GM18868 (cell line): ENCODE data around the gene CASTOR2.
"Not testable (repeated sequence)": the region's sequence is repeated elsewhere in the genome, so short reads cannot be mapped to it uniquely, and the experiment has no call there.

Source experiments
- ATAC-seq: cut with Tn5 transposase; IDR thresholded peaks from one replicate; pipeline ENCODE4 v1.9.1; 2021; ENCODE audit warnings: mild to moderate bottlenecking, moderate library complexity; ENCODE audit not compliant: unreplicated experiment

The CASTOR2 gene

GRCh38 chr7:74994869-74995543 is 30.5 kb downstream of the CASTOR2 start:
- not testable (repeated sequence) for ATAC-seq

- ATAC-seq: not testable (repeated sequence)
These were observed 31.9 kb downstream of the CASTOR2 start for GRCh38 chr7:74996361-74996760.

GRCh38 chr7:74997811-74998210 is 33.3 kb downstream of the CASTOR2 start:
- not testable (repeated sequence) for ATAC-seq

GRCh38 chr7:75001356-75001755 is 36.9 kb downstream of the CASTOR2 start:
- ATAC-seq: not testable (repeated sequence)

GRCh38 chr7:75010036-75010435 is 45.5 kb downstream of the CASTOR2 start:
- no peak for ATAC-seq

- ATAC-seq: no peak
These were observed 53.3 kb downstream of the CASTOR2 start for GRCh38 chr7:75017832-75018231.

GRCh38 chr7:75018570-75019364 is 54.3 kb downstream of the CASTOR2 start:
- no peak for ATAC-seq

- no peak for ATAC-seq
These were observed 55.3 kb downstream of the CASTOR2 start for GRCh38 chr7:75019800-75020199.

- no peak for ATAC-seq
These were observed 60.4 kb downstream of the CASTOR2 start for GRCh38 chr7:75024922-75025321.

- no peak for ATAC-seq
These were observed 63.8 kb downstream of the CASTOR2 start for GRCh38 chr7:75028299-75028698.

GRCh38 chr7:75033064-75033463 is 68.6 kb downstream of the CASTOR2 start:
- no peak for ATAC-seq

- ATAC-seq: no peak
These were observed 69.3 kb downstream of the CASTOR2 start for GRCh38 chr7:75033826-75034225.

- no peak for ATAC-seq
These were observed 74.0 kb downstream of the CASTOR2 start for GRCh38 chr7:75038508-75038907.

GRCh38 chr7:75039166-75039565 is 74.7 kb downstream of the CASTOR2 start:
- no peak for ATAC-seq

GRCh38 chr7:75039709-75040108 is 75.2 kb downstream of the CASTOR2 start:
- no peak for ATAC-seq

- ATAC-seq: no peak
These were observed 76.0 kb downstream of the CASTOR2 start for GRCh38 chr7:75040512-75040911.

GRCh38 chr7:75042286-75042685 is 77.8 kb downstream of the CASTOR2 start:
- no peak for ATAC-seq

GRCh38 chr7:75042831-75043703 is 78.6 kb downstream of the CASTOR2 start:
- no peak for ATAC-seq

GRCh38 chr7:75045881-75046280 is 81.4 kb downstream of the CASTOR2 start:
- ATAC-seq: no peak

- no peak for ATAC-seq
These were observed 84.2 kb downstream of the CASTOR2 start for GRCh38 chr7:75048435-75049379.
